HG02884 (cell line): ENCODE results near the gene RHCE.
A peak's percentile ranks its signal among the peaks of the same experiment; 100 is the strongest.
"Not testable (repeated sequence)": the region's sequence is repeated elsewhere in the genome, so short reads cannot be mapped to it uniquely, and the experiment has no call there.

ENCODE experiments used
- ATAC-seq: cut with Tn5 transposase; IDR thresholded peaks from one replicate; pipeline ENCODE4 v1.9.1; 2021; ENCODE audit warnings: mild to moderate bottlenecking, moderate library complexity; ENCODE audit not compliant: unreplicated experiment

The RHCE gene

GRCh38 chr1:25349606-25350005, 71.0 kb downstream of the RHCE start:
- no peak for ATAC-seq

GRCh38 chr1:25347556-25347955, 73.1 kb downstream of the RHCE start:
- ATAC-seq: no peak

- ATAC-seq: no peak
These were observed 76.8 kb downstream of the RHCE start for GRCh38 chr1:25343872-25344271.

GRCh38 chr1:25342846-25343245, 77.8 kb downstream of the RHCE start:
- no peak for ATAC-seq

GRCh38 chr1:25341746-25342145, 78.9 kb downstream of the RHCE start:
- ATAC-seq: no peak

GRCh38 chr1:25338986-25339385, 81.6 kb downstream of the RHCE start:
- no peak for ATAC-seq

GRCh38 chr1:25338188-25338981, 82.2 kb downstream of the RHCE start, which contains the start of gene TMEM50A:
TMEM50A (plus strand) TSS chr1:25338334; CDS start chr1:25340487, 2,153 bp downstream.
- peak; percentile 54 for ATAC-seq

- peak; percentile 35 for ATAC-seq
These were observed 83.0 kb downstream of the RHCE start for GRCh38 chr1:25337483-25338187.

GRCh38 chr1:25336922-25337354, 83.7 kb downstream of the RHCE start:
- peak; percentile 21 for ATAC-seq

GRCh38 chr1:25329950-25330349, 90.7 kb downstream of the RHCE start:
- not testable (repeated sequence) for ATAC-seq

- ATAC-seq: not testable (repeated sequence)
These were observed 91.3 kb downstream of the RHCE start for GRCh38 chr1:25329336-25329735.

GRCh38 chr1:25328791-25329185, 91.8 kb downstream of the RHCE start:
- not testable (repeated sequence) for ATAC-seq

GRCh38 chr1:25327864-25328790, 92.5 kb downstream of the RHCE start:
- not testable (repeated sequence) for ATAC-seq

GRCh38 chr1:25324407-25324806, 96.2 kb downstream of the RHCE start:
- ATAC-seq: not testable (repeated sequence)

- not testable (repeated sequence) for ATAC-seq
These were observed 98.5 kb downstream of the RHCE start for GRCh38 chr1:25322127-25322526.

- not testable (repeated sequence) for ATAC-seq
These were observed 100.2 kb downstream of the RHCE start for GRCh38 chr1:25320314-25320938.

GRCh38 chr1:25312806-25313470, 107.7 kb downstream of the RHCE start:
- not testable (repeated sequence) for ATAC-seq
